SK-N-DZ (cell line): ENCODE measurements around the gene JAK1.

ENCODE experiments used
- DNase-seq: peaks from one replicate; pipeline ENCODE4 v3.0.0-alpha.2; 2015; ENCODE audit warnings: low spot score

The JAK1 gene

GRCh38 chr1:64892576-64893573, 73.5 kb downstream of the JAK1 start:
- no peak for DNase-seq

- DNase-seq = no peak
Measured at GRCh38 chr1:64891448-64891825, 74.9 kb downstream of the JAK1 start.

- DNase-seq = no peak
Measured at GRCh38 chr1:64890699-64891447, 75.5 kb downstream of the JAK1 start.

GRCh38 chr1:64887689-64888217, 78.6 kb downstream of the JAK1 start:
- DNase-seq = no peak

GRCh38 chr1:64886877-64887276, 79.5 kb downstream of the JAK1 start:
- no peak for DNase-seq

- DNase-seq = no peak
Measured at GRCh38 chr1:64885648-64886047, 80.7 kb downstream of the JAK1 start.

GRCh38 chr1:64884261-64885040, 81.9 kb downstream of the JAK1 start:
- no peak for DNase-seq

GRCh38 chr1:64882574-64883255, 83.6 kb downstream of the JAK1 start:
- no peak for DNase-seq

- no peak for DNase-seq
Measured at GRCh38 chr1:64881281-64881680, 85.1 kb downstream of the JAK1 start.

GRCh38 chr1:64880449-64880848, 85.9 kb downstream of the JAK1 start:
- no peak for DNase-seq

GRCh38 chr1:64878931-64879611, 87.3 kb downstream of the JAK1 start:
- DNase-seq = no peak

GRCh38 chr1:64878090-64878489, 88.3 kb downstream of the JAK1 start:
- DNase-seq = no peak

GRCh38 chr1:64877598-64877997, 88.8 kb downstream of the JAK1 start:
- DNase-seq = no peak

GRCh38 chr1:64877151-64877550, 89.2 kb downstream of the JAK1 start:
- no peak for DNase-seq

GRCh38 chr1:64875606-64876005, 90.7 kb downstream of the JAK1 start:
- DNase-seq = no peak

- DNase-seq = no peak
Measured at GRCh38 chr1:64875101-64875500, 91.2 kb downstream of the JAK1 start.

GRCh38 chr1:64874666-64875065, 91.7 kb downstream of the JAK1 start:
- DNase-seq = no peak

GRCh38 chr1:64873576-64873975, 92.8 kb downstream of the JAK1 start:
- no peak for DNase-seq

- no peak for DNase-seq
Measured at GRCh38 chr1:64872067-64872466, 94.3 kb downstream of the JAK1 start.

- DNase-seq = no peak
Measured at GRCh38 chr1:64871256-64871655, 95.1 kb downstream of the JAK1 start.
